ENCODE measurements around the gene AIPL1.

DNA sequence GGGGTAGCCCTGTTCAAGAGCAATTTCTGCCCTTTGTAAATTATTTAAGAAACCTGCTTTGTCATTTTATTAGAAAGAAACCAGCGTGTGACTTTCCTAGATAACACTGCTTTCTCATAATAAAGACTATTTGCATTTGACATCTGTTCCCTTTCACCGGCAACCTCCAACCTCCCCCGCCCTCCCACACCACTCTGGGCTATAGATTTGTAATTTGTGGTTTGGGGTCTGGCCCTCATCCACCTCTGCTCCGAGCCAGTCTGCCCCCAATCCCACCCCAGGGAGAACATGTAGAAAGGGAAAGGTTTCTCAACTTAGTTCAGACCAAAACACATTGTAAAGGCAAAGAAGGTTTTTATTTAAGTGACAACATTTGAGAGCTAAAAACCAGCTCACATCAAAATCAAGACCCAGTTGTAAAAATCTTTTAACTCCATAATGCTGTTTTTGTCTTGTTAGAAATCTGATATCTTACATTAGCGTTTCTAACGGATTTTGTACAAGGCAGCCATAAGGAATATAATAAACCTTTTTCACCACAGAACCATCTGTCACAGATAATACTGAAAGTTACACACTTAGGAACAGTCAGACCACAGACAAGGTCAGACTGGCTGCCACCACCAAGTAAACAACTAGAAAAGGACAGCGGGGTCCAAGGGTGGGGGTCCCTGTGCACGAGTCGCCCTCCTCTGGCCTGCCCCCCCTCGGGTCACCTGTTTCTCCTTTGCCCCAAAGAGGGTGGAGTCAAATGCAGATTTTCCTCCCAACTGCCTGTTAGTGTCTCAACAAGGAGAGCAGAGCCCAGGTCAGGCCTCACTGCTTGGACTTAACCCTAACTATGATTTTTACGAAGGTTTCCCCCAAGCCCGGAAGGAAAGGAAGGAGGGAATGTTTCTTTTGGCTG is 16.3 kb upstream of the AIPL1 start:
- TF ChIP-seq GATA2 (IDR thresholded peaks at IDR 0.05; ENCODE audit: low read depth, low read length): no peak
- no peak for TF ChIP-seq GATA3 (IDR thresholded peaks at IDR 0.05; ENCODE audit: low read depth, low read length)
